PC-3 (cell line): ENCODE data around the gene RPL36A.

Source experiments
- CTCF ChIP-seq: fragments of 300-600 bp; sonication (generic); conservative IDR thresholded peaks from 2 replicates; pipeline ENCODE4 v1.5.1; 2017; ENCODE audit warnings: antibody characterized with exemption, low read depth, mild to moderate bottlenecking, low read length
- EZH2 ChIP-seq: fragments of 300-600 bp; sonication (generic); IDR thresholded peaks from one replicate; pipeline ENCODE4 v1.6.1; 2017; ENCODE audit warnings: antibody characterized with exemption, mild to moderate bottlenecking, low read length; ENCODE audit not compliant: unreplicated experiment
- EZH2phosphoT487 ChIP-seq: fragments of 300-600 bp; sonication (generic); IDR thresholded peaks from 2 replicates; pipeline ENCODE4 v1.6.1; 2018; ENCODE audit warnings: mild to moderate bottlenecking, antibody characterized with exemption, low read length, borderline replicate concordance

GRCh38 chrX:101399825-101400224 is 9.0 kb downstream of the RPL36A start:
- TF ChIP-seq EZH2 (no peak), CTCF (no peak), EZH2phosphoT487 (no peak)
